Nephron (organoid): Measurements from ENCODE around the gene IFNA6.
A peak's percentile ranks its signal among the peaks of the same experiment; 100 is the strongest.

Experiments
- H3K27ac Mint-ChIP-seq, 3 experiments: 2 replicates each; pipeline ENCODE4 v1.8.0; 2020; ENCODE audit warnings: mixed read lengths in 3 of 3, mild to moderate bottlenecking in 2 of 3, moderate library complexity in 1 of 3
- H3K27me3 Mint-ChIP-seq: 2 replicates; pipeline ENCODE4 v1.8.0; 2021; ENCODE audit warnings: low read depth, mild to moderate bottlenecking, moderate library complexity, mixed read lengths
- H3K36me3 Mint-ChIP-seq: 2 replicates; pipeline ENCODE4 v1.8.0; 2020; ENCODE audit warnings: low read depth, mixed read lengths
- H3K4me1 Mint-ChIP-seq: 2 replicates; pipeline ENCODE4 v1.8.0; 2020; ENCODE audit warnings: mixed read lengths
- H3K4me3 Mint-ChIP-seq, 3 experiments: 2 replicates each; pipeline ENCODE4 v1.8.0; 2020; ENCODE audit warnings: mild to moderate bottlenecking in 3 of 3, mixed read lengths in 3 of 3, moderate library complexity in 2 of 3
- H3K9me3 Mint-ChIP-seq: 2 replicates; pipeline ENCODE4 v1.8.0; 2020; ENCODE audit warnings: mixed read lengths
- TF ChIP-seq, protein P1 (sequence below), 3 experiments: fragments of 200-600 bp; sonication (generic); IDR thresholded peaks; one replicate each; pipeline ENCODE4 v1.5.0; 2021; ENCODE audit warnings: antibody characterized with exemption in 3 of 3; ENCODE audit not compliant: unreplicated experiment in 3 of 3

The IFNA6 gene

DNA sequence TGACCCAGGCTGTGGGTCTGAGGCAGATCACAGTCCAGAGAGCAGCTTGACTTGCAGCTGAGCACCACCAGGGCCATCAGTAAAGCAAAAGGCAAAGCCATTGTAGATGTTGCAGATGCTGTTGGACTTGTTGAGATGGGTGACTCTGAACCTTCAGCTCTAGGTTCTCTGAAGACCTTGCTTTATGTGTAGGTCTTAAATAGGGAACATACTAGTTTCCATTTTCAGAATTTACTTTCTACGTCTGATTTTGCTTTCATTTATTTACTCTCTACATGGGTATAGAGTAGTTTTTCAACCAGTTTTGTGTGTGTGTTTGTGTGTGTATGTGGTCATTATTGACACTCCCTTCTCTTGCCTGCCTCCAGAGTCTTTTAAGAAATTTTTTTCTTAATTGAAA is at the start of gene IFNA6:
Gene IFNA6, minus strand, starts transcription at position 101 of the 400 bp plus-strand sequence. Its CDS starts 0 bp downstream, at position 101.
- TF ChIP-seq, protein P1, sequence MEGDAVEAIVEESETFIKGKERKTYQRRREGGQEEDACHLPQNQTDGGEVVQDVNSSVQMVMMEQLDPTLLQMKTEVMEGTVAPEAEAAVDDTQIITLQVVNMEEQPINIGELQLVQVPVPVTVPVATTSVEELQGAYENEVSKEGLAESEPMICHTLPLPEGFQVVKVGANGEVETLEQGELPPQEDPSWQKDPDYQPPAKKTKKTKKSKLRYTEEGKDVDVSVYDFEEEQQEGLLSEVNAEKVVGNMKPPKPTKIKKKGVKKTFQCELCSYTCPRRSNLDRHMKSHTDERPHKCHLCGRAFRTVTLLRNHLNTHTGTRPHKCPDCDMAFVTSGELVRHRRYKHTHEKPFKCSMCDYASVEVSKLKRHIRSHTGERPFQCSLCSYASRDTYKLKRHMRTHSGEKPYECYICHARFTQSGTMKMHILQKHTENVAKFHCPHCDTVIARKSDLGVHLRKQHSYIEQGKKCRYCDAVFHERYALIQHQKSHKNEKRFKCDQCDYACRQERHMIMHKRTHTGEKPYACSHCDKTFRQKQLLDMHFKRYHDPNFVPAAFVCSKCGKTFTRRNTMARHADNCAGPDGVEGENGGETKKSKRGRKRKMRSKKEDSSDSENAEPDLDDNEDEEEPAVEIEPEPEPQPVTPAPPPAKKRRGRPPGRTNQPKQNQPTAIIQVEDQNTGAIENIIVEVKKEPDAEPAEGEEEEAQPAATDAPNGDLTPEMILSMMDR (IDR thresholded peaks at IDR 0.05; ENCODE audit: unreplicated experiment in 3 of 3): no peak
- Mint-ChIP-seq H3K27me3 (no peaks in the 10 kb centered on the region), H3K9me3 (peaks cover 3% of the 10 kb centered on the region), H3K4me3 (no peak within 1 kb of the TSS), H3K27ac (no peak within 1 kb of the TSS), H3K4me1 (no peaks in the 10 kb centered on the region), H3K36me3 (no peaks in the 10 kb centered on the region)

DNA sequence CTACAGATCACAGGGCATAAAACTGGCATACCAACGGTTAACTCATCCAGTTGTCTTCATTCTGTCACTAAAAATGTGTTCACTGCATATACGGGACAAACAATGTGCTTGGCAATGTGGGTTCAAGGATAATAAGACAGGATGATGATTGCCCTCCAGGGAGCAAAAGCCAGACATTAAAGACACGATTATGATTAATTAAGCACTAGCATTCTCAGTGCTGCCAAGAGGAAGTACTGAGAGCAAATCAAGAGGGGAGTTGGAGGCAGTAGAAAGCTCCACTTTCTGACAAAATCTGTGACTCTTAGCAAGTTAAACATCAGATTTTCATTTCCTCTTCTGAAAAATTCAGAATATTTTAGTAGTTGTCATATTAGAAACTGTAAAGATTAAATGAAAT is 49.3 kb upstream of the IFNA6 start:
- H3K4me3 Mint-ChIP-seq: no peak overlapping the region
- TF ChIP-seq, protein P1 (IDR thresholded peaks at IDR 0.05; ENCODE audit: unreplicated experiment in 3 of 3): no peak
- H3K27me3 Mint-ChIP-seq: peaks cover 85% of the 10 kb centered on the region
- no peaks in the 10 kb centered on the region for H3K4me1 Mint-ChIP-seq
- H3K27ac Mint-ChIP-seq: no peak overlapping the region
- H3K36me3 Mint-ChIP-seq: no peaks in the 10 kb centered on the region
- no peaks in the 10 kb centered on the region for H3K9me3 Mint-ChIP-seq

DNA sequence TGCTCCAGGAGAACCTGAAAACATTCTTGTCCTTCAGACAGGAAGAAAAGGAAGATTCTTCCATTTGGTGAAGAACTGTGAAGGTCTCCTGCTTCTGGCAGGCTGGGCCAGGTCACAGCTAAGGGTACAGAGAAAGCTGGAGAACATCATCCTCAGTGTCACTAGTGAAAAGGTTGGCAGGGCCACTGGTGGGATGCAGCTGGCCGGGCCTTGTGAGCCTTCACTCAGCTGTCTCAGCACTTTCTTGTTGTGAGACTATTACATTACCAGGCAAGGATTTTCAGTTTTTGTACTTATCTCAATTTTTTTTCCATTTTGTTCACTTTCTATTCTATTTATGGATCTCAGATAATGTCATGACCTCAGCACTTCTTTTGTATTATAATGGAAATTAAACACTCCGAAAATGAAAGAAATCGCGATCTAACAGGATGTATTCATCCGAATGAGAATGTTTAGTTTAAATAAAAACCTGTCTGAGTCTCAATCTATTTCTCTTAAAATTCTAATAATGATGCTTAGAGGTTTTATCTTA is 48.3 kb upstream of the IFNA6 start:
- H3K36me3 Mint-ChIP-seq: no peaks in the 10 kb centered on the region
- H3K4me1 Mint-ChIP-seq: no peaks in the 10 kb centered on the region
- H3K4me3 Mint-ChIP-seq: no peak overlapping the region
- TF ChIP-seq, protein P1 (IDR thresholded peaks at IDR 0.05; ENCODE audit: unreplicated experiment in 3 of 3): no peak
- no peak overlapping the region for H3K27ac Mint-ChIP-seq
- H3K27me3 Mint-ChIP-seq: peaks cover 79% of the 10 kb centered on the region
- H3K9me3 Mint-ChIP-seq: no peaks in the 10 kb centered on the region

DNA sequence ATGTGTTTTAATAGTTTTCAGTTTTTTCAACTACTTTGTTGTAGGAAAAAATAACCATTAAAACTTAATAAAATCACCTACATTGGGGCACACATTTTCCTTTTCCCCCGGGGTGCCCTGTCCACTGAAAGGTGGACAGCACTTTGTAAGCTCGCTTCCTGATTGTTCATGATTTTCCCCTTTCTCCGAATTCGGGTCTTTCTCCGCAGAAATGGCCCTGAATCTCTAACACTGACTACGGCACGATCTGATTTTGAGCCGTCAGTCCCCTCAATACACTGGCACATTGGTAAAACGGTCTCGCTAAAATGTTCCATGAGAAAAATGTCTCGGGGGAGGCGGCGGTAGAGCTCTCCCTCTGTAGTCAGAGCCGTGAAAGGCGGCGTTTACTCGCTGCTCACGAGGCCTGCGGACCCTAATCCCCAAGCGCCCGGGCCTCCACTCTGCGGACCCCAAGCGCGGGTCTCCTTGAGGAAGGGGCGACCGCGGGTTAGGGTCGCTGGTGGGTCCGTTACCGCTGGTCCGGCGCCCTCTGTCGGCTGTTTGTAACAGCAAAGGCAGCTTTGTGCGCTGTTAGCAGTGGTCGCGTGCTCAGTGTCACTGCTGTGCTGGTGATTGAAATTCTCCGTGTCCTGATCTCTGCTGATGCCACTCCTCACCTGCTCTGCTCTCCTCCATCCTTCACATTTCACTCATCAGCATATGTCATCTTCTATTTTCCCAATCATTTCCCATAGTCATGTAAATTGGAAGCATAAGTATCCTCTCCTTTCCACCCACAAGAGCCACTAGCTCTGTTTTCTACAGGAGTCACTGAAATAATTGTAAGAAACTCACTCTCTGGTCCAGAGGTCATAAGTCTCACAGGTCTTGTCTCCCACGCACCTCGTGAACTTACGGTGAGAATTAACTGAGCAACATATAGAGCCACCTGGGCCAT is 45.4 kb upstream of the IFNA6 start:
- Mint-ChIP-seq H3K4me3 (peak overlapping the region; percentile 60 to 74 (median 73)), H3K4me1 (no peaks in the 10 kb centered on the region), H3K27me3 (peaks cover 69% of the 10 kb centered on the region), H3K27ac (no peak overlapping the region), H3K36me3 (no peaks in the 10 kb centered on the region), H3K9me3 (no peaks in the 10 kb centered on the region)
- TF ChIP-seq, protein P1 (IDR thresholded peaks at IDR 0.05; ENCODE audit: unreplicated experiment in 3 of 3): peak; percentile 73 to 91 (median 88)

DNA sequence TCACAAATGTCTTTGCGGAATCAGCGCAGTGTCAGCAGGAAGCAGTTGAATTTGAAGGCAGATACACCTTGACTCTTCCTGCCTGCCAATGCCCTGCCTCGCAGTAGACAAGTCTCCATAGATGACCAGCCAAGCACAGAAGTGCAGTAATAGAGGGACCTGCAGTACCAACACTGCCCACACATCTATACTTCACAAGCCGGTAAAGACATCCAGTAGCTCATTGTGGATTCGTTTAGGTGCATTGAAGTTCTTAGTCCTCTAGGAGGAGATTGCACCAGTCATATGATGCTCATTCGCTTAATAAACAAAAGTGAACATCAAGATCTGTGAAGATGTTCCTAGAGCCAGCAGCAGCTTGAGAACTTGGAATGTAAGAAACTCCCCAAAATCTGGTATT is 41.6 kb upstream of the IFNA6 start:
- H3K36me3 Mint-ChIP-seq: no peaks in the 10 kb centered on the region
- TF ChIP-seq, protein P1 (IDR thresholded peaks at IDR 0.05; ENCODE audit: unreplicated experiment in 3 of 3): peak in 2 of 3 experiments; percentile 19 to 30
- no peak overlapping the region for H3K4me3 Mint-ChIP-seq
- H3K4me1 Mint-ChIP-seq: no peaks in the 10 kb centered on the region
- H3K27me3 Mint-ChIP-seq: peaks cover 56% of the 10 kb centered on the region
- no peaks in the 10 kb centered on the region for H3K9me3 Mint-ChIP-seq
- no peak overlapping the region for H3K27ac Mint-ChIP-seq
